Measurements from ENCODE around the gene CCHCR1.
"Not testable (repeated sequence)": the region's sequence is repeated elsewhere in the genome, so short reads cannot be mapped to it uniquely, and the experiment has no call there.

Gene CCHCR1

GRCh38 chr6:31157513-31158139 lies at the start of gene CCHCR1:
CCHCR1 (minus strand) TSS chr6:31157802; CDS start chr6:31157600, 202 bp downstream.
- no peak for DNase-seq

- DNase-seq: no peak
These were observed 48.0 kb upstream of the CCHCR1 start for GRCh38 chr6:31205638-31206037.

- no peak for DNase-seq
These were observed 47.1 kb upstream of the CCHCR1 start for GRCh38 chr6:31204751-31205145.

- DNase-seq: peak; percentile 83
These were observed 45.9 kb upstream of the CCHCR1 start for GRCh38 chr6:31203345-31203979.

- DNase-seq: peak; percentile 50
These were observed 44.9 kb upstream of the CCHCR1 start for GRCh38 chr6:31202259-31203166.

GRCh38 chr6:31199105-31199452 lies 41.5 kb upstream of the CCHCR1 start:
- DNase-seq: not testable (repeated sequence)

- DNase-seq: peak; percentile 96
These were observed 40.1 kb upstream of the CCHCR1 start for GRCh38 chr6:31197559-31198305.

- DNase-seq: not testable (repeated sequence)
These were observed 38.8 kb upstream of the CCHCR1 start for GRCh38 chr6:31196251-31197022.

- DNase-seq: not testable (repeated sequence)
These were observed 37.8 kb upstream of the CCHCR1 start for GRCh38 chr6:31195308-31195979.

GRCh38 chr6:31194061-31194834 lies 36.6 kb upstream of the CCHCR1 start:
- DNase-seq: no peak

- DNase-seq: no peak
These were observed 35.6 kb upstream of the CCHCR1 start for GRCh38 chr6:31193206-31193605.

GRCh38 chr6:31192431-31193105 lies 35.0 kb upstream of the CCHCR1 start:
- peak; percentile 90 for DNase-seq

GRCh38 chr6:31190488-31190887 lies 32.9 kb upstream of the CCHCR1 start:
- peak; percentile 90 for DNase-seq

- not testable (repeated sequence) for DNase-seq
These were observed 31.6 kb upstream of the CCHCR1 start for GRCh38 chr6:31189223-31189622.

GRCh38 chr6:31187780-31188194 lies 30.2 kb upstream of the CCHCR1 start:
- DNase-seq: no peak

GRCh38 chr6:31186052-31186734 lies 28.6 kb upstream of the CCHCR1 start:
- DNase-seq: peak; percentile 39

- not testable (repeated sequence) for DNase-seq
These were observed 28.1 kb upstream of the CCHCR1 start for GRCh38 chr6:31185695-31186051.

GRCh38 chr6:31183859-31184258 lies 26.3 kb upstream of the CCHCR1 start:
- DNase-seq: not testable (repeated sequence)

GRCh38 chr6:31183287-31183686 lies 25.7 kb upstream of the CCHCR1 start:
- not testable (repeated sequence) for DNase-seq

GRCh38 chr6:31180500-31180899 lies 22.9 kb upstream of the CCHCR1 start:
- DNase-seq: peak; percentile 86

All from RPMI8226 (cell line).